Mammary epithelial cell (primary cell): ENCODE measurements around the gene RNF144B.

Experiments
- EZH2 ChIP-seq: IDR thresholded peaks from 2 replicates; pipeline ENCODE4 v1.6.1; 2012; ENCODE audit warnings: low read length, inconsistent platforms, borderline replicate concordance
- TF ChIP-seq, protein P1 (sequence below), 2 donors: IDR thresholded peaks in 1 of 2; conservative IDR thresholded peaks in 1 of 2; 2 replicates each; pipeline ENCODE4 v1.5.1; 2011 to 2012; ENCODE audit warnings: inconsistent platforms in 2 of 2, low read length in 2 of 2, mild to moderate bottlenecking in 2 of 2, control low read depth in 1 of 2, low read depth in 1 of 2; ENCODE audit not compliant: insufficient read depth in 1 of 2; ENCODE audit errors: extremely low read depth in 1 of 2

DNA sequence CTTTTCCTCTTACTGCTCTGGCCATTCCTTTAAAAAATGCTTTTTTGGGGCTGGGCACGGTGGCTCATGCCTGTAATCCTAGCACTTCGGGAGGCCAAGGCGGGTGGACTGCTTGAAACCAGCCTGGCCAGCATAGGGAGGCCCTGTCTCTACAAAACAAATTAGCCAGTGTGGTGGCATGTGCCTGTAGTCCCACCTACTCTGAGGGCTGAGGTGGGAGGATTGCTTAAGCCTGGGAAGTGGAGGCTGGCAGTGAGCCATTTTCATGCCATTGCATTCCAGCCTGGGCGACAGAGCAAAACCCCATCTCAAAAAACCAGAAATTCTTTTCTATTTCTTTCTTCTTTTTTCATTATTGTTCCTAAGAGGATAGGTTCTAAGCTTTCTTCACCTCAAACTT is 36.9 kb upstream of the RNF144B start:
- TF ChIP-seq, protein P1, sequence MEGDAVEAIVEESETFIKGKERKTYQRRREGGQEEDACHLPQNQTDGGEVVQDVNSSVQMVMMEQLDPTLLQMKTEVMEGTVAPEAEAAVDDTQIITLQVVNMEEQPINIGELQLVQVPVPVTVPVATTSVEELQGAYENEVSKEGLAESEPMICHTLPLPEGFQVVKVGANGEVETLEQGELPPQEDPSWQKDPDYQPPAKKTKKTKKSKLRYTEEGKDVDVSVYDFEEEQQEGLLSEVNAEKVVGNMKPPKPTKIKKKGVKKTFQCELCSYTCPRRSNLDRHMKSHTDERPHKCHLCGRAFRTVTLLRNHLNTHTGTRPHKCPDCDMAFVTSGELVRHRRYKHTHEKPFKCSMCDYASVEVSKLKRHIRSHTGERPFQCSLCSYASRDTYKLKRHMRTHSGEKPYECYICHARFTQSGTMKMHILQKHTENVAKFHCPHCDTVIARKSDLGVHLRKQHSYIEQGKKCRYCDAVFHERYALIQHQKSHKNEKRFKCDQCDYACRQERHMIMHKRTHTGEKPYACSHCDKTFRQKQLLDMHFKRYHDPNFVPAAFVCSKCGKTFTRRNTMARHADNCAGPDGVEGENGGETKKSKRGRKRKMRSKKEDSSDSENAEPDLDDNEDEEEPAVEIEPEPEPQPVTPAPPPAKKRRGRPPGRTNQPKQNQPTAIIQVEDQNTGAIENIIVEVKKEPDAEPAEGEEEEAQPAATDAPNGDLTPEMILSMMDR (conservative IDR thresholded peaks at IDR 0.05 in 1 of 2, IDR thresholded peaks at IDR 0.05 in 1 of 2; ENCODE audit: extremely low read depth in 1 of 2, insufficient read depth in 1 of 2, low read depth in 1 of 2, low read length in 2 of 2): no peak
- no peak for TF ChIP-seq EZH2
